AG08395 (cell line): ENCODE results near the gene RSU1.

Experiments used
- DNase-seq: peaks from one replicate; pipeline ENCODE4 v3.0.0; 2012; ENCODE audit warnings: mixed read lengths, low spot score

Gene RSU1

DNA sequence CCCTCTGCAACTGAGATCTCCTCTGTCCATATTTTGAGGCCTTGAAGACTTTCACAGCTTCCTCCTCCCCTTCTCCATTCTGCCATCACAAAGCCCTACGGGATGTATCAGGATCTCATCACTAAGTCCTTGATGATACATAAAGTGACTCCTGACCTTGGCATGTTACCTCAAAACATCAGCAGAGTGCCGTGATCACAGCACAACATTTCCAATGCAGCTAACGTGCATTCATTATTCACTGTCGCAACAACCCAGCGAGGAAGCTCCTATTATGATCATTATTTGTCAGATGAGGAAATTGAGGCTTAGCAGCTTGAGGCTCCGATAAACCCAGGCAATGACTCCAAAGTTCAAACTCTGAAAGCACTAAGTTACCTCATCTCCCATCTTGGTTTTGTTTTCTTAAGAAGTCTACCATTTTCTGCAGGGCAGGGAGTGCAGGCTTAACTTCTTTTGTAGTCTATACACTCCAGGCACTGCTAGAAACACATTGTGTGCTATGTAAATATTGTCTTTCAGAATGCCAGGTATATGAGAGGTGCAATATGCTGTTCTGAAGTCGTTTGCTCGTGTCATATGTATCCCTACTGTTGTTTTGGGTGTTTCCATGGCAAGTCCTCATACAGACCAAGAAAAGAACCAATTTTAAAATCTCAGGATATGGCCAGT is 215.0 kb downstream of the RSU1 start:
- no peak for DNase-seq

DNA sequence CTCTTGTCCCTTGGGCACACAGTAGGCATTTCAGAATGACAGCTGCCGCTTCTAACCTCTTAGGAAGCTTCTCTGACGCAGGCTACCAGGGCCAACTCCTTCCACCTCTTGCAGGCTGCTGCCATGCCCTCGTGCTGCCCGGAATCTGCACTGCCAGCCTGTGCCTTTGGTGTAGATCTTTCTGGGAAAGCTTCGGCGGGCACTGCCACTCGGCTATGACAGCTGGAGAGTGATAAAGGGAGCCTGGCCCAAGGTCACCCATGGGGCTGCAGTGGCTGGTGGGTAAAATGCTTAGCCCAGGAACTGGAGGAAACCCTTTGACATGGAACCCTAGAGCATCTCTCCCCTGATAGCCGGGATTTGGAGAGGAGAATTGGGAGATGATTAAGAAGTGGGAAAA is 217.6 kb downstream of the RSU1 start:
- DNase-seq = no peak

DNA sequence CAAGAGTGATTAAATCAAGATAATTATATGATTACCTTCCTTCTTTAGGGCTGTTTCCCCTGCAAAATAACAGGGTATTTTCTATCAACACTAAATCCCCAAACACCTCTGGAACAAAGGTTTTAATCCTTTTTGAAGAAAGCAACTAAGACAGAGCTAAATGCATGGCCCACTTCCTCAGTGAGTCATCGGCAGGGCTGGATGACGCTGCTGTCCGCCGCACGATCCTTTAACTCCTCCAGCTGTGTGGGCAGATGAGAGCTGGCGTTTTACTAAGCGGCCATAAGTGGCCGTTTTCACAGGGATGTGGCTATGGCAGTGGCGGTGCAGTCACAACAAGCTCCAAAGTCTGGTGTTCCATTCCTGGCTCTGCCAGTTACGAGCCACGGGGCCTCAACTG is 219.6 kb downstream of the RSU1 start:
- peak; percentile 50 for DNase-seq

DNA sequence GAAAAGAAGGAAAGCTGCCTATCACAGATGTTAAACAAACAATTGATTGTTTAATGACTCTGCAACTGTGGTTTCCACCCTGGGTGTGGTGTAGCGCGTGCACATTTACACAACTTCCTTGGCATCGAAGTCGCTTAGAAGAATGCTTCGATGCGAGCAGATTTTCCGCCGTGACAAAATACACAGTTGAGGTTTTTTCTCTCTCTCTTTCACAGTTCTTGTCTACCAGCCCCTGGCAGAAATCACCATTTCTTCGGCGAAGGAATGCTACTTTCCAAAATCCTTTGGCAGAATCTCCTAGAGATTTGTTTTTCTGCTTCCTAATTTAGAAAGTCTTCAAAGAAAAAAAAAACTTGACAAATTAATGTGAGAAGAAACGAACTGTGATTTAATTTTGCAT is 224.8 kb downstream of the RSU1 start:
- DNase-seq = no peak

DNA sequence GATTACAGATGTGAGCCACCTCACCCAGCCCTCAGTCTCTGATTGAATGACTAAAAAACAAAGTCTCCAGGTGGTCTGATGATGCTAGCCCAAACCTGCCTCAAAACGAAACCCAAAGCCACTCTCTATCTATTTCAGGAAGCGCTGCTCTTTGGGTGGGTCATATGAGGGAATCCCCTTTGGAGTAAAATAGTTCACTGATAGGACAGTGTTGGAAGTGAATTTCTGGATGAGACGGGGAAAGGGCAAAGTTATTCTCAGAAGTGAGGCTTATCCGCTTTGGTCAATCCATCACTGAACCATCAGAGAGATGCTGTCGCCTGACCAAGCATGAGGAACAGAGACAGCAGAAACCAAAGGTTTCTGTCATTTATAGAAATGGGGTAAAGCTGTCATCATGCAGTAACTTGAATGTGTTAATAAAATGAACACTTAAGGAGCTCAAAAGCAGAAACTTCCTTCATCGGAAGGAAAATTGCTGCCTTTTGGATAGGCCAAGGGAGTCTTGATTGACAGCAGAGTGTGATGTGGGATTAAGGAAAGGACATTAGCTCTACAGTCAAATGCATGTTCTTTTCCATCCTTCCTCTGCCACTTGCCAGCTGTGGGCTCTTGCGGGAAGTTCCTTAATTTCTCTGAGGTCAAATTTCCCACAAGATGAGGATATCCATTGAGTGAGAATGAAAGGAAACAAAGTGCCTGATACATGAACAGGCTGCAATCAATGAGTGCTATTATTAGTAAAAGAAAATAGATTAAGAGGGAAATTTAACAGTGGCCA is 230.7 kb downstream of the RSU1 start:
- DNase-seq = no peak

DNA sequence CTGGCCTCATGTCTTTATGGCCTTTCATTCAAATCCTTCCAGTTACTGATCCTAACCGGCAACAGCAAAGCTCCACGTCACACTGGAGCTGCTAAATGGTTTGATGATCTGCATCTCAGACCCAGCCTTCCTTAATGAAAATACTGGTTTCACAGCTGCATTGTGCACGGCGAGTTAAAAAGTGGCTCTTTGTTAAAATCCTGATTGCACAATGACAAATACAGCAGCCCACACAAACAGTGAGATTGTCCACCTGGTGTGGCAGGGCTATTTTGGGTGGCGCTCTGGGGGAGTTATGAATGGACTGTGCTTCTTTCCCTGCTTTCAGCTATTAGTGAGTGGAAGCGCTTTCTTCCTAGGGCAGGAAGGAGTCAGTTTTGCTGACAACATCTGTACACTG is 232.1 kb downstream of the RSU1 start:
- no peak for DNase-seq

DNA sequence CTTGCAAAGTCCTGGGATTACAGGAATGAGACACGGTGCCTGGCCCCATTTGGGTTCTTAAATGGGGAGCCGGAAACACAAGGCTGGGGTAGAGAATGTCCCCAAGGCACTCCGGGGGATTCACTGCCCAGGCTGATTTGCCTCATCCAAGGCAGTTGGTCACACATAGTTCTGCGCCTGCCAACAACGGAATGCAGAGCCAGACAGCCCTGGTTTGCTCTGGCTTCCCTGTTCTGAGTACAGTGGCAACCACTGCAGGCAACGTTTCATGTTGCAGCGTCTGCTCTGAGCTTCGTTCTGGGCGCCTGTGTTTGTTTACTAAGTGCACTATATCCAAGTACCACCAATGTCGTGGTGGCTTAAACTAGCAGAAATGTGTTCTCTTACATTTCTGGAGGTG is 233.8 kb downstream of the RSU1 start:
- DNase-seq = no peak

DNA sequence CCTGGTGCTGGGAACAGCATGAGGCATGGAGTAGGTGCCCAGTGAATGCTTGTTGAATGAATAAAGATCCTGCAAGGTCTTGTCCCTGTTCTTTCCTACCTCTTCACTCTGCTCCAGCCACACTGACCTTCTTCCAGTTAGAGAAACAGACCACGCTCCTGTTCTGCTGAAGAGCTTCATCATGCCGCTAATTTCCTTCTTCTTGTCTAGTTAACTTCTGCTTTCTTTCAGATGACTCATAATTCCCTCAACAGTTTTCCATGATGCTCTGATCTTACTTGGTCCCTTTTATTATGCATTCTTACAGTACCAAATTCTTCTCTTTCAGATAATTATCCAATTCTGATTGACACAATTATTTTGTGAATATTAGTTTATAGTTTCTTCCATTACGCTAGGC is 236.0 kb downstream of the RSU1 start:
- DNase-seq = no peak

DNA sequence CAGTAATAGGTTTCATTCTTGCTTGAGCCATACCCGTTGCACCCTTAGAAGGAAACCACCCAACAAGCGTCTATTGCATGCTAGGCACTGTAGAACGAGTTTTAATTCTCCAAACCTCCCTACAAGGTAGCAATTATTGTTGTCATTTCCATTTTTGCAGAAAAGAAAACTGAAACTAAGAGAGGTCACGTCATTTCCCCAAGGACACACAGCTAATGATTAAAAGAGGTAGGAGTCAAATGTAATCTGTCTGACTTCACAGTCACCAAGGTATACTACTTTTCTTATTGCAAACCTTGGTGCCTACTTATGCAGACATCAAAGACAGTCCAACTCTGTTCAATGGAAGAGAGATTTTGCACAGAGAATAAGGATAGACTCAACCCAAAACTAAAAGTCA is 246.5 kb downstream of the RSU1 start:
- no peak for DNase-seq

DNA sequence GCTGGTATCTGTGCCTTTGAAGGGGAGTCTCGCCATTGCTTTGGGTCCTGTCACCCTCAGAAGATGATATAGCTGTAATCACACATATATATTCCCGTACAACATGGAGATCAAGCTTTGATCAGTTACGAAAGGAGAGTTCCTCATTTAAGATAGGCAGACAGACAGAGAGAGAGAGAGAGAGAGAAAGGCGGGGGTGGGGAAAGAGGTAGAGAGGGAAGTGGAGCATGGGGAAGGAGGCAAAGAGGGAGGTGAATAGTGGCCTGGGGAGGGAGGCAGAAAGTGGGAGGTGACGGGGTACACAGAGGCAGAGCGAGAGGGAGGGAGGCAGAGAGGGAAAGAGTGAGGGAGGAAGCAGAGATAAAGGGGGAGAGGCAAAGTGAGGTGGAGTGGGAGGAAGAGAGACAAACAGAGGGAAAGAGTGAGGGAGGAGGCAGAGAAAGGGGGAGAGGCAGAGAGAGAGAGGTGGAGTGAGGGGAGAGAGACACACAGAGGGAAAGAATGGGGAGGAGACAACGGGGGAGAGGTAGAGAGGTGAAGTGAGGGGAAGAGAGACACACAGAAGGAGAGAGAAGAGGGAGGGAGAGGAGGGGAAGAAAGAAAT is 250.9 kb downstream of the RSU1 start:
- DNase-seq = no peak

DNA sequence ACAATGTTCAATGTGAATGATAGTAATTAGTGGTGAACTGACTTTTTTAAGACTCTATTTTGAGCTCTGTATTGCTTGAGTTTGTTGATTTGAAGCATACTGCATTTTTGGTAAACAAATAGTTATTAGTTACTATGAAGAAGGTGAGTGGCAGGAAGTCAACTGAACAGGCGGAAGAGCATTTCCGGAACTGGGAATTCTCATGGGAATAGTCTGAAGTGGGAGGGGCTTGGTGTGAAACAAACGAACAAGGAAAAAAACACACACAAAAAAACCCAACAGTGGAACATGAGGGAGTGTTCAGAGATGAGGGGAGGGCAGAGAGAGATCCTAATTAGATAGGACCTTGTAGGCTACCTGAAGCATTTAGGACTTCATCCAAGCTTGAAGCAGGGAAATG is 251.6 kb downstream of the RSU1 start:
- DNase-seq = no peak

DNA sequence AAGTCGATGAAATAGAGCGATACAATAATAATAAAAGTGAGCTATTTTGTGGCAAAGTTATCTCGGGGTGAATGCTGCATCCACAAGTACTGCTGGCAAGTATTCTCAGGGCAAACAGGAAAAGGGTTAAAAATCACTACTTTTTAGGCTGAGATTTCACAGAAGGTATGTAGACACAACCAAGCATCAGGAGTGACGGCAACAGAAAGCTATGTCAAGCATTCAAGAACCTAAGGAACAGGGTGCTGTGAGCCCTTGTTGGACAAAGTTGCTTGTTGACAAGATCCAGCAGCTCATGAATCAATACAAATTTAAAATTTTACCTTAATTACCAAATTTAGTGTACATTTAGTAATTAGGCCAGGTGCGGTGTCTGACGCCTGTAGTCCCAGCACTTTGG is 254.3 kb downstream of the RSU1 start:
- DNase-seq = no peak

DNA sequence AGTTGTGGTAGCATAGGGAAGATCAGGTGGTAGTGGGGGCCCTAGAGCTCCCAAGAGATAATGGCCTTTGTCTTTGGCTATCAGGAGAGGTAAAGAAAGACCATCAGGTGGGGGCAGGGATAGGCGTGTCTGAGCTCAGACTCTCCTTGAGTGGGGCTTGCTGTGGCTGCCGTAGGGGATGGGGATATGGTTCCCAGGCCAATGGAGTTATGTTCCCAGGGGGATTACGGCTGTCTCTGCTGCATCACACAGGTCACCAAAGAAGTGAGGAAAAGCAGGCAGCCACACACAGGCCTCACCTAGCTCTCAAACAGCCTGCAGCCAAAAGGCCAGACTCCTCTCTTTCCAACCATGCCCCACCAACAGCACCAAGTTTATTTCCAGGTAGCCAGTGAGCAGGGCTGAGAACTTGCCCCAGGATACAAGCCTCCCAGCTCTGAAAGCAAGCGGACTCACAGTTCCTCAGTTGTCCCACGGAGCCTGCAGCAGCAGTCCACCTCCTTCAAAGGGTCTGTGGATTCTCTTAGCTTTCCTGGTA is 257.9 kb downstream of the RSU1 start:
- DNase-seq = no peak

DNA sequence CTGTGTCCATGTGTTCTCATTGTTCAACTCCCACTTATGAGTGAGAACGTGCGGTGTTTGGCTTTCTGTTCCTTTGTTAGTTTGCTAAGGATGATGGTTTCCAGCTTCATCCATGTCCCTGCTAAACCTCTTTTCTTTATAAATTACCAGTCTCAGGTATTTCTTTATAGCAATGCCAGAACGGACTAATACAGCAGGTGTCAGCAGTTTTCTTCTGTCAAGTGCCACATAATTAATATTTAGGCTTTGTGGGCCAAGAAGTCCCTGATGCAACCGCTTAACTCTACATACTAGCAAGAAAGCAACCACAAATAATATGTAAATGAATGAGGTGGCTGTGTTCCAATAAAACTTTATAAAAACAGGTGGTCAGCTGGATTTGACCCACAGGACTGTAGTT is 269.3 kb downstream of the RSU1 start:
- no peak for DNase-seq

DNA sequence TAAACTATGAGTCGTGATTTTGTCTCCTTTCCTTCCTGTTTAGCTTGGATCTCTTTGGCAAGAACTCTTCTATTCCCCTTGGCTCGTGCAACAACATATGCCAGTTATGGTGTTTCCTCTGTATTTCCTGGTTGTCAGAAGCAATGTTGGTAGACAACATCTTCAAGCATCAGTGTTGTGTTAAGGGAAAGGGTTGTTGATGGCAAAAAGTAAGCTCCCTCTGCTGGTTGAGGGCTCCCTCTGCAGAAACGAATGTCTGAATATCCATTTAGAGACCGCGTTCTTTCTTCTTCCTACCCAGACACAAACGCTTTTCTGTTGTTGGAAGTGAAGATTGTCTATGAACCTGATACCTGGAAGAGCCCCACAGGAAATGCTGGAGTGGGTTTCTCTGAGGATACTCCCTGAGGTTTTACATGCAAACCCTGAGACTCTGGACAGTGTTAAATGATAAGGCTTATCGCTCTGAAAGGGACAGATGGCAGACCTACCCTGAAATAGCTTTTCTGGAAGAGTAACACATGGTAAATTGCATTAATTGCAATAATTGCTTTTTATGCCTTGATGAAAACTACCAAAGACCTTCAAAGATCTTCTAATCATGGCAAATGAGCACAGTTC is 272.0 kb downstream of the RSU1 start:
- peak; percentile 51 for DNase-seq

DNA sequence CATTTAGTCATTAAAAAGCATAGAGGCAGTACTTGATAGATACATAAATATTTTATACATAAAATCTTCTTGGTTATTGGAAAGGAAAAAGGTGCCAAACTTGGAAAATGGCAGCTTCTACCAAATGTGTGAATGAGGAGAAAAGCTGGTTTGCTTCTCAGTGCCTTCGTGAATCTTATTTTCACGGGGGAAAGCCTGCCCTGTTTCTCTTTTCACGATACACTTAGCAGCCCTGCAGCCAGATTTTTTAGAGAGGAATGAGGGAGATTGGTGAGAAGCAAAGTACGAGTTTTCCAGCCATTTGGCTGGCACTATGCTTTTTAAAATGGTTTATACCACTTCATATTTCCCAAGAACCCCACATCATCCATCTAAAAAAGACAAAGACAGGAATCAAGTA is 272.6 kb downstream of the RSU1 start:
- no peak for DNase-seq

DNA sequence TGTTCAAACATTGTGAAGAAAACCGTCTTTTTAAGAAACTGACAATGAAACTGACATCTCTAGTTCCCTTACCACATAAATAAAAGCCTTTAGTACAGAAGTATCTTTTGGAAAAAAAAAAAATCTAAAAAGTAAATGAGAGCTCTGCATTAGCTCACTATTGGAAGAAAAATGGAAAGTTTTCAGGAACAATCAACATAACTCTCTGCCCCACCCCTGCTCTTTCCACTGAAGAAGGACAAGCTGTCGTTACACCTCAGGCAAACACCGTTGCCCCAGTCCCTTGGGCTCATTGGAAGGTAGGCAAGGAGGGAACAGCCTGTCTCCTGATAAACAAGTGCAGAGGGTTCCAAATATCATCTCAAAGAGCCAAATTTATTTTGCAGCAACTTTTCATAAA is 273.1 kb downstream of the RSU1 start:
- DNase-seq = no peak
